DMS 273 treated with DMSO at 0.1 percent for 48 hours (cell line): ENCODE measurements around the gene FAM81A.
"Not testable (repeated sequence)": the region's sequence is repeated elsewhere in the genome, so short reads cannot be mapped to it uniquely, and the experiment has no call there.

Source experiments
- DNase-seq: peaks from one replicate; lab custom pipeline; 2025; lab: John Stamatoyannopoulos, UW

The FAM81A gene

DNA sequence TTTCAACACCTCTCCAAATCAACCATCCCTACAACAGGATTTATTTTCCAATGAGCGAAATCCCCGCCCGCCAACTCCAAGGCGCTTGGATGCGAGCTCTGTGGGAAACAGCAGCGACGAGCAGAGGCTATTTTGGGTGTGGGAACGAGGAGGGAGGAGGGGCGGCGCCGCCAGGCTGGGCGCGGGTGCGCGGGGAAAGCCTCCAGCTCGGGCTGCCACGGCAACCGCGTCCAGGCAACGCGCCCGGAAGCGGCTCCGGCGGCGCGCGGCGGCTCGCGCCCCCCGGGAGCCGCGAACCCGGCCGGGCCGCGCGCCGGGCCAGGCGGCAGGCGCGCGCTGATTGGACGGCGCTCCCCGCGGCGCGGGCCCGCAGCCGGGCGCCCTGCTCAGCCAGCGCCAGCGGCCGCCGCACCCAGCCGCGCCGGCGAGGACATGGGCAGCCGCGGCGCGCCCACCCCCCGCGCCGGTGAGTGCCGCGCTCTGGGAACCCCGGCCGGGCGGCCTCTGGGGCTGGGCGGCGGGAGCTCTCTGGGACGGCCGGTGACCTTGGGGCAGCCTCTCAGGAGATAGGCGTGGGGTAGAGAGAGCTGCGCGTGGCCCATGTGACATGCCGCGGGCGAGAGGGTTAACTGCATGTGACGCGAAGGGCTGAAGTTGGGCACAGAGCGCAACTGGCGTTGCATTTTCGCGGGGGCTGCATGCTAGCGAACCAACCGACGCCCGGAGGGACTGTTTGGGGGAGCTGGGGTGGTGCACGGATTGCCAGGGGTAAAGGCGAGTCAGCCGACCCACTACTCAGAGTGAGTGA, at the start of gene FAM81A:
Gene FAM81A (plus strand): TSS at position 370 of the 808 bp plus-strand sequence. CDS start 20,441 bp downstream, outside the sequence.
- DNase-seq, result peak; percentile 30

GRCh38 chr15:59388670-59389069, 49.3 kb upstream of the FAM81A start:
- no peak for DNase-seq

DNA sequence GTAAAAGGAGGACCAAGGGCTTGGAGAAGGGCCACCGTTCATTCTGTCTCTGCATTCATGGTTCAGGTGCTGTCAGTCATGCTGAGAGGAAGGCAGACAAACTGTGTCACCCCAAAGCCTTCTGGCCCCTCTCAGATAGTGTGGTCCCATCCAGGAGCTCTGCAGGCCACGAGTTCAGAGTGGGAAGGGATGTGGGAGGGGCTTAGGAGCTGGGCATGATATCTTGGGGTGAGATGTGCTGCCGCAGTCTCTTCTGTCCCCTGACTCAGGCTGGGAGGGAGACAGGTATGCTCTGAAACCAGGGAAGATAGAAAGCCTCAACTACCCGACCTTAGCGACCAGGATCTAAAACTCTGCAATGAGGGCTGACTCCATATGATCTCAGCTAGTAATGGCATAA, 45.7 kb upstream of the FAM81A start:
- no peak for DNase-seq

DNA sequence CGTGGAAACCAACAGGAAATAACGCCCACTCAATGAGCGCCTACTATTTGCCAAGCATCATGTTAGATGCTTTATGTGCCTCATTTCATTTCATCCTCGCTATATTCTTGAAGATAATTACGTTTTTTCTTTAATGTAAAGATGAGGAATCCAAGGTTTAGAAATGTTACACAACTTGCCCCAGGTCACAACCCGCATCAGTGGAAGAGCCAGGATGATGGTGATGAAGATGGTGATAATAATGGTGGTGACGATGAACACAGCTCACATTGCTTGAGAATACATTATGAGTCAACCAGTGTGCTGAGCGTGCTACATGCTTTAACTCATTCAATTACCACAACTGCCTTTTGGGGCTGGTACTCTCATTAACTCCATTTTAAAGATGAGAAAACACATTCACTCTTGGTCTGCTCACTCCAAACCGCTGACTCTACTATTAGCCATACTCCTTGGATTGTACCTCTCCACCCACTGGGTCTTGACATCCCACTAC, 43.8 kb upstream of the FAM81A start:
- DNase-seq, result no peak

- no peak for DNase-seq
Observed at GRCh38 chr15:59396211-59396610, 41.8 kb upstream of the FAM81A start.

DNA sequence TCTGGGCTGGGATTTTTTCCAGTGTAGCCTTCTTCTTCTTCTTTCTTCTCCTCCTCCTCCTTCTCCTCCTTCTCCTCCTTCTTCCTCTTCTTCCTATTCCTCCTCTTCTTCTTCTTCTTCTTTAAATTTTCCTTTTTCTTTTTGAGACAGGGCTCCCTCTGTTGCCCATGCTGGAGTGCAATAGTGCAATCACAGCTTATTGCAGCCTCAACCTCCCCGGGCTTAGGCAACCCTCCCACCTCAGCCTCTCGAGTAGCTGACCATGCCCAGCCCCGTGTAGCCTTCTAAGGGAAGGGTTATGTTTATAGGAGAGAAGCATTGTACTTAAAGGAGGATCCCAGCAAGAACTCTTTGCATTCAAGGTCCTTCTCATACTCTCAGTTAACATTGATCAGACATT, 41.3 kb upstream of the FAM81A start:
- DNase-seq, result no peak

- no peak for DNase-seq
Observed at GRCh38 chr15:59398220-59398619, 39.8 kb upstream of the FAM81A start.

DNA sequence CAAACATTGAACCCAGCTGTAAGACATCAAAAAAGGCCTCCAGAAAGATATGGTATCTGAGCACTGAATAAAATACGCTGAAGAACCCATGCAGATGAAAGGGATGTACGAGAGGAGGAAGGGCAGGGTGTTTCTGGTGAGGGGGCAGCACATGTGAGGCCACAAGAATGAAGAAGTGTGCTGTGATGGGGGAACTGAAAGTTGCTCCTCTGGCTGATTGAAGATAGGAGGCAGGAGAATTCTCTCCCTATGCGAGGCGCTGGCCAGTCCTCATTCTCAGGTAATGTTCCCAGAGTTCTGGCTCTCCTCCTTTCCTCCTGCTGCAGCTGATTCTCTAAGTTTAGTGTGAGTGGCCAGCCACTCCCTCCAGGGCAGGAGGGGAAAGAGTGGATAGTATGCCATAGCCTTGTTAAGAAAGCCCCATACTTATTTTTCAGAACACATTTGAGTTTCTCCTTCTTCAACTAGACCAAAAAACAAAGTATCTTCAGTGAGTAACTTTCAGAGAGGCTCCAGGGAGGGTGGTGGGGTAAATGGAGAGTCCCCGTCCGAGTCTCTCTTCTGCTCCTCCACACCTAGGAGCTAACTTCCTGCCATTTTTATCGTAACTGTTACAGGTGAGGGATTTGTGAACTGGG, 38.4 kb upstream of the FAM81A start:
- DNase-seq, result no peak

DNA sequence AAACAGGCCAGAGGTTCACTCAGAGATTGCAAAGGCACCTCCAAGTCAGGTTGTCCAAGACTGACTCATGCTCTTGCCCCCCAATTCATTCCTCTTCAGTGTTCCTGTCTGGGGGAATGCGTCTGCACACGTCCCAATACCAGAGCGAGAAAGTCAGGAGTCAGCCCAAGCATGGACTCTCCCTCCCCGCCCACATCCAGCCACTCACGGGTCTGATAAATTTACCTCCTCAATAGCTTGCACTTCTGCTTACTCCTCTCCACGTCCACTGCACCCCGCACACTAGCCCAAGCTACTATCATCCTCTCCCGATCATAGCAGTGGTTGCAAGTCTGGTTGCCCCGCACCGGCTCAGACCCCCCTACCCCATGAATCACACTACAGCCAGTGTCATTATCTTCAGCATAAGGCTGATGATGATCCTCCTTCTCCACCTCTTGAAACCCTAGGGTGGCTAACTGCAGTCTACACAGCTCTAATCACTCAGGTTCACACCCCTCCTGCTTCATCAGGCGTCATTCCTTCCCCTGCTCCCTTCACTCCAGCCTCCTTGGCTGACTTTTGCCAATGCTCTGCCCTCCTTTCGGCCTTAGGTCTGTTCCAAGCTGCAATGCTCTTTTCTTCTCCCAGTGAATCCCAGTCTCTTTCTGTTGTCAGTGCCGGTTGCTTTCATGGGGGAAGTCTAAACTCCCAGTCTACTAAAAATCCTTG, 37.7 kb upstream of the FAM81A start:
- DNase-seq, result no peak

DNA sequence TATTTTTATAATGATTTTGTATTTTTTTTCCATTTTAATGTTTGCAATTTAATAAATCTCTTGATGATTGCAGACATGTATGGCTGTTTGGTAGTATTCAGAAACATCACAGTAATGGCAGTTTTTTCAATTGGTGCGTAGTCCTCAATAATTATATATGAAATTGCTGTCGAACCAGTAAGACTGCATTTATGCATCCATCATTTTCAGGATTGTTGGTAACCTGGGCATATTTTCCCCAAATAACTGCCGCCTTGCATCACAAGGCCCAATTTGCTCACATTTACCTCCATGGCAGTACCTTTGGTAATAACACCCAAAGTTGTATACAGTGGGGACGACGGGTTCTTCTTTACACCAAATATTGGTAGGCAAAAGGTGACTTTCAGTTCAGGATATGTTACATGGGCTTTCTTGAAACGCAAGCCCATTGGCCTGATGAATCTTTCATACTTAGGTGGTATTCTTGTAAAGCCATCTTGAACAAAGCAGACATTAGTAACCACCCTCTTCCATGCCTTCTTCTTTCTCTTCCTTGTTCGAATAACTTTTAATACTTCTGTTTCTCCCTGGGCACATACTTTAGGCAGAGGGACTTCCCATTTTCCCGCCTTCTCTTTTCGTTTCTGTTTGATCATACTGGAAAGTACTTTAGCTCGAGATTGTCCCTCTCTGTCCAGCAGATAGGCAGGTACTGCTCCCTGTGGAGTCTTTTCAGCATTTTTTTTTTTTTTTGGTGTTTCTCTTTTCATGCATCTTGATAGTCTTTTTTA, 36.7 kb upstream of the FAM81A start:
- not testable (repeated sequence) for DNase-seq

DNA sequence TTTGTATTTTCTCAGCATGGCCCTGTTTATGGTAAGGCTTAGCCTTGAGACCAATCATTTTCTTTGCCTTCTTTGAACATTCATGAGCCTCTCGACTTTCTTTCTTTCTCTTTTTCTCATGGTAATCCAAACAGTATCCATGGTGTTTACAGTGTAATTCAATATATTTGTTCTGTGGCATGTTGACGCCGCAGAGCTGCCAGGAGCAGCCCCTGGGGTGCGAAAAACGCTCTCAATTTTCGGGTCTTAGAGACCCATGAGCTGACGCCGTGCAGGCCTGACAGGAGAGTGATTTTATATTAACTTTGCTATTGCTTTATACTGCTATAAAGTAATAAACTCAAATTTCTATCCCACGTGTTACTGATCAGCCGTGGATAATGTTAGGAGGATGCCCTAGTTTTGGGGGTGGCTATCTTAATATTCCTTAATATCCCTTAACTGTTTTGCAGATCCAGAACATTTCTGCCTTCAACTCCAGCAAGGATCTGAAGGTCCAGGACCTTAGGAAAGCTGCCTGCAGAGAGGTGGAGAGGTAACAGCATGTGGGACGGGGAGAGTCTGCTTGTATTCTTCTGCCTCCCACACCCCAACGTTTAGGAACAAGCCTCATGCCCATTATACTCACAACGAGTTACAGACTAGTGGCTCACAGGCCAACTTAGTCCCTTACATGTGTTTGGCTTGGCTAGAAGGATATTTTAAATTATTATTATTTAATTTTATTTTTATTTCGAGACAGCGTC, 36.0 kb upstream of the FAM81A start:
- no peak for DNase-seq

GRCh38 chr15:59405079-59405478, 32.9 kb upstream of the FAM81A start:
- no peak for DNase-seq

- DNase-seq, result no peak
Observed at GRCh38 chr15:59406446-59406845, 31.5 kb upstream of the FAM81A start.

- DNase-seq, result no peak
Observed at GRCh38 chr15:59407946-59408345, 30.0 kb upstream of the FAM81A start.

- DNase-seq, result no peak
Observed at GRCh38 chr15:59410391-59410896, 27.5 kb upstream of the FAM81A start.

DNA sequence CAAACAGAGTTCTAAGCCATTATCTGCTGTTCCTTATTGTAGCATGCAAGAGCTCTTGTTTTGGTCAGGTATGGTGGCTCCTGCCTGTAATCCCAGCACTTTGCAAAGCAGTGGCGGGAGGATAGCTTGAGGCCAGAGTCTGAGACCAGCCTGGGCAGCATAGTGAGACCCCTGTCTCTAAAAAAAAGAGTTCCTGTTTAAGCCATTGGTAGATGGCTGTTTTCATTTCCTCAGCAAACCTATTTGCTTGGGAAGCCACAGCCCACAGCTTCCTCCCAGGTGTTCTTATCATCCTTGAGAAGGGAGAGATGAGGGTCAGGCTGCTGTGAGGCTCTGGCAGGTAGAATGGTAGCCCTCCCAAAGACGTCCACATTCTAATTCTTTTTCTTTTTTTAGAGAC, 24.4 kb upstream of the FAM81A start:
- DNase-seq, result no peak

DNA sequence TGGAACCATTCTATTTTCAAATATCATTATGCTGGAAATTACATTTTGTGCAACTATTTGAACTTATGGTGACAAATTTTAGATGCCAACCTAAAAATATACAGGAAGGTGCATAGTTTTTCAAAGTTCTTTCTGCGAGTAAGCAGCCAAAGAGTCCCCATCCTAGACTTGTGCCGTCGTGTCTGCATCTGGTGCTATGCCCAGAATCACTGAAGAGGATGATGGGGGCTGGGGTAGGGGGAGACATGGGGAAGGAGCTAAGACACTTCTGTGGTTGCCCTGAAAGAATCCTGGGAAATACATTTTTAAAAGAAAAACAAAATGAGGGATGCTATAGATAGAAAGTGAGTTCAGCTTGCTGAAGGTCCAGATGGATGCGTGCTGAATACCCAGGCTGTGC, 21.2 kb upstream of the FAM81A start:
- DNase-seq, result no peak

GRCh38 chr15:59419170-59419569, 18.8 kb upstream of the FAM81A start:
- no peak for DNase-seq

DNA sequence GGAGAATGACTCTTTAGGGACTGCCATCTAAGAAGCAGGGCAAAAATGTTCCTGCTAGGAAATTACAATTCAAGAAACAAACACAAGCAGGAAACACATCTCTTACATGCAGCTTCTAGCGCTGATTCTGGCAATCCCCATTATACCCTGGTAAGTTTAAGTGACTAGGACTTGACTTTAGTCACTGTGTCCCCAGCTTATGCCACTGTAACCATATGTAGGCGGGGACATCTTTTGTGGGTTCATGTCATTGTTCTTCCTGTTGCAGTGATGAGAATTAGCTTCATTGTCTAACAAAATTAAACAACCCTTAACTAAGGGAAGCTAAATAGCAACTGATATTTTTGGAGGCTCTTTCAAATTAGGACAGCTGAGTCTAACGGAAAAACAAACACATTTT, 17.9 kb upstream of the FAM81A start:
- no peak for DNase-seq

GRCh38 chr15:59420986-59421618, 16.9 kb upstream of the FAM81A start:
- DNase-seq, result no peak

GRCh38 chr15:59424616-59425015, 13.4 kb upstream of the FAM81A start:
- no peak for DNase-seq
